Ascending aorta (tissue), 2 donors: Measurements from ENCODE around the gene TMEM217. TPM values are rescaled to one million over a fixed set of nuclear protein-coding genes. Genes with fewer than 3 reads are reported as not detected.

ENCODE experiments used
- DNase-seq, 2 donors: peaks; one replicate each; pipeline ENCODE4 v3.0.0-alpha.2; 2019; ENCODE audit warnings: low spot score in 2 of 2
- H3K27ac ChIP-seq, 2 donors: fragments of 200-600 bp; sonication (generic); one replicate each; pipeline ENCODE4 v1.5.1; 2016 to 2017; ENCODE audit warnings: mild to moderate bottlenecking in 1 of 2
- H3K27me3 ChIP-seq: fragments of 200-600 bp; sonication (generic); one replicate; pipeline ENCODE4 v1.5.1; 2017
- H3K36me3 ChIP-seq, 2 donors: fragments of 200-600 bp; sonication (generic); one replicate each; pipeline ENCODE4 v1.5.1; 2016
- H3K4me1 ChIP-seq, 2 donors: fragments of 200-600 bp; sonication (generic); one replicate each; pipeline ENCODE4 v1.5.1; 2016 to 2017; ENCODE audit warnings: mild to moderate bottlenecking in 1 of 2
- H3K4me3 ChIP-seq, 2 donors: fragments of 200-600 bp; sonication (generic); one replicate each; pipeline ENCODE4 v1.5.1; 2016 to 2017; ENCODE audit warnings: mild to moderate bottlenecking in 1 of 2
- H3K9me3 ChIP-seq, 2 donors: fragments of 200-600 bp; sonication (generic); one replicate each; pipeline ENCODE4 v1.5.1; 2016
- CTCF ChIP-seq, 3 experiments: fragments of 200-600 bp in 2 of 3; fragments of 450-650 bp in 1 of 3; sonication (generic) in 2 of 3; IDR thresholded peaks; one replicate each; pipeline ENCODE4 v1.5.1; 2016 to 2019; ENCODE audit warnings: antibody characterized with exemption in 3 of 3, mild to moderate bottlenecking in 1 of 3, moderate library complexity in 1 of 3
- intact Hi-C: fragments of 100-400 bp; cut with DNase I; formaldehyde crosslinking; loops from one replicate; pipeline ENCODE4 v1.15.1; 2023
- total RNA-seq: library from RNA; depleted of rRNA; stranded (reverse); fragments of >200 nt; gene quantifications from one replicate; pipeline ENCODE4 v1.1.0, GENCODE V29; 2016

The TMEM217 gene
- total RNA-seq, 1 donor from 2014 or later = not detected

DNA sequence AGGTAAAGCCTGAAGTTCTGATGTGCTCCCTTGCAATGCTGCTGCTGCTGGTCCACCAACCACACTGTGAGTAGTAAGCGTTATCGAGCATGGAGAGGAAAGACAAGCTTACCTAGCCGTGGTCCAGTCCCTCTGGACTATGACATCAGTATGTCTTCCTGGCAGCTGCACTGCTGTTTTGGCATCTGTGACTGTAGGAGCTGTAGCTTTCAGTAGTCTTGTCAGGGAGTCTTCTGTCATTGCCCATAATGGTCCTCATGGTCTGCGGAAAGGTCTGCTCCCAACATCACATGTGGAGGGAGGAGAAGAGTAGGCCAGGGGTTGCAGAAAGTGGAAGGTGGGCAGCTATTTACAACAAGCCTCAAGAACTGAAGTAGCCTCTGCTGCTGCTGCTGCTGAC is 26.8 kb upstream of the TMEM217 start:
- H3K27me3 ChIP-seq = no peaks in the 10 kb centered on the region
- H3K4me1 ChIP-seq = peaks cover 15 to 38% of the 10 kb centered on the region in 2 donors
- TF ChIP-seq CTCF (IDR thresholded peaks at IDR 0.05) = no peak
- intact Hi-C loops = loop anchor here (1.0 kb wide), 1 partner anchor 27 kb away; the partner anchor contains the start of gene TBC1D22B
- no peaks in the 10 kb centered on the region for H3K9me3 ChIP-seq
- peak overlapping the region; percentile 66 to 94 for H3K27ac ChIP-seq
- H3K36me3 ChIP-seq = peaks cover 16 to 21% of the 10 kb centered on the region in 2 donors
- DNase-seq = no peak
- H3K4me3 ChIP-seq = no peak overlapping the region

- TF ChIP-seq CTCF (IDR thresholded peaks at IDR 0.05) = no peak
- no peaks in the 10 kb centered on the region for H3K9me3 ChIP-seq
- H3K27ac ChIP-seq = peak overlapping the region; percentile 92 to 94
- H3K36me3 ChIP-seq = peaks cover 14 to 20% of the 10 kb centered on the region in 2 donors
- H3K4me1 ChIP-seq = peaks cover 15 to 47% of the 10 kb centered on the region in 2 donors
- peak; percentile 67 to 92 for DNase-seq
- intact Hi-C loops = loop anchor here (1.0 kb wide), 1 partner anchor 26 kb away; the partner anchor contains the start of gene TBC1D22B
- H3K4me3 ChIP-seq = no peak overlapping the region
- no peaks in the 10 kb centered on the region for H3K27me3 ChIP-seq
Measured at GRCh38 chr6:37283671-37284151, 25.8 kb upstream of the TMEM217 start.

GRCh38 chr6:37283268-37283667 is 25.3 kb upstream of the TMEM217 start:
- Histone ChIP-seq H3K4me1 (peaks cover 15 to 50% of the 10 kb centered on the region in 2 donors), H3K36me3 (peaks cover 14 to 20% of the 10 kb centered on the region in 2 donors), H3K4me3 (no peak overlapping the region), H3K9me3 (no peaks in the 10 kb centered on the region), H3K27me3 (no peaks in the 10 kb centered on the region), H3K27ac (peak overlapping the region; percentile 92 to 94)
- DNase-seq = no peak
- intact Hi-C loops = no loop called here
- TF ChIP-seq CTCF (IDR thresholded peaks at IDR 0.05) = no peak

DNA sequence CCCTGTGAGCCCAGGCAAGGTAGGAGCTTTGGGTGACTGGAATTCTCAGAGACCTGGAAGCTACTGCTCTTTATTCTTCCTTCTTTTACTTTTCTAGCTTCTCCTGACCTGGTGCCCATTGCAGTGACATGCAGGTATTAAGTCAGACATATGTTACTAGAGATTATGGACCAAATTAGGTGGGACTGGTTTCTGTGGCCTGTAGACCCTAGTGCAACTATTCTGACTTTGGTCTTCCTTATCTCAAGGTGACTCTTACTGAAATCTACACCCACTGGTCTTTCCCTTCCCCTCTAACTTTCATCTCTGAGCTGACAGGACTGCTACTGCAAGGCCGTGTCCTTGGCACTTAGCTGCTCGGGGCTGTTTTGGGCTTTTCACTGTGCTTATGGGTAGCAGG is 24.4 kb upstream of the TMEM217 start:
- no peak for DNase-seq
- intact Hi-C loops = no loop called here
- no peaks in the 10 kb centered on the region for H3K27me3 ChIP-seq
- no peak overlapping the region for H3K4me3 ChIP-seq
- H3K27ac ChIP-seq = peak overlapping the region; percentile 92 to 94
- peaks cover 15 to 54% of the 10 kb centered on the region in 2 donors for H3K4me1 ChIP-seq
- H3K36me3 ChIP-seq = peaks cover 12 to 20% of the 10 kb centered on the region in 2 donors
- TF ChIP-seq CTCF (IDR thresholded peaks at IDR 0.05) = no peak
- H3K9me3 ChIP-seq = no peaks in the 10 kb centered on the region

GRCh38 chr6:37280162-37280887 is 22.4 kb upstream of the TMEM217 start:
- intact Hi-C loops = no loop called here
- Histone ChIP-seq H3K36me3 (peaks cover 7 to 11% of the 10 kb centered on the region in 2 donors), H3K4me3 (no peak overlapping the region), H3K27ac (peak overlapping the region; percentile 92 to 94), H3K9me3 (no peaks in the 10 kb centered on the region), H3K27me3 (no peaks in the 10 kb centered on the region), H3K4me1 (peaks cover 15 to 54% of the 10 kb centered on the region in 2 donors)
- TF ChIP-seq CTCF (IDR thresholded peaks at IDR 0.05) = no peak
- DNase-seq = no peak
